HepG2 (cell line): ENCODE measurements around the gene EPM2AIP1. TPM values are rescaled to one million over a fixed set of nuclear protein-coding genes. Genes with fewer than 3 reads are reported as not detected.
A peak's percentile ranks its signal among the peaks of the same experiment; 100 is the strongest.

ENCODE experiments used
- CAMTA2 ChIP-seq: sonication (generic); formaldehyde crosslinking; IDR thresholded peaks from 2 replicates; pipeline ENCODE4 v1.4.0; 2020; ENCODE audit warnings: mild to moderate bottlenecking, missing genetic modification reagents, borderline replicate concordance
- CHCHD3 ChIP-seq: sonication (generic); formaldehyde crosslinking; IDR thresholded peaks from 2 replicates; pipeline ENCODE4 v1.8.0; 2022; ENCODE audit warnings: mild to moderate bottlenecking, missing genetic modification reagents, moderate library complexity
- PHF8 ChIP-seq: sonication (generic); formaldehyde crosslinking; IDR thresholded peaks from 2 replicates; pipeline ENCODE4 v1.5.0; 2020; ENCODE audit warnings: missing genetic modification reagents
- POLR2A ChIP-seq, 2 experiments: IDR thresholded peaks; 2 replicates each; pipeline ENCODE4 v1.6.1; 2011; ENCODE audit warnings: low read depth in 2 of 2, low read length in 2 of 2, mild to moderate bottlenecking in 1 of 2, moderate library complexity in 1 of 2; ENCODE audit not compliant: insufficient read depth in 1 of 2
- RORA ChIP-seq: sonication (generic); formaldehyde crosslinking; IDR thresholded peaks from 2 replicates; pipeline ENCODE4 v1.5.0; 2020; ENCODE audit warnings: mild to moderate bottlenecking, missing genetic modification reagents, moderate library complexity
- SRSF1 ChIP-seq: fragments of 200-400 bp; formaldehyde crosslinking; optimal IDR thresholded peaks from 2 replicates; pipeline ENCODE3; 2017; ENCODE audit warnings: mild to moderate bottlenecking, low read depth, low read length, moderate library complexity
- TRIM24 ChIP-seq: sonication (generic); formaldehyde crosslinking; IDR thresholded peaks from 2 replicates; pipeline ENCODE4 v1.8.0; 2022; ENCODE audit warnings: mild to moderate bottlenecking, missing genetic modification reagents
- YEATS2 ChIP-seq: sonication (generic); formaldehyde crosslinking; IDR thresholded peaks from 2 replicates; pipeline ENCODE4 v1.4.0; 2020; ENCODE audit warnings: missing genetic modification reagents, borderline replicate concordance
- ZBTB21 ChIP-seq: sonication (generic); formaldehyde crosslinking; IDR thresholded peaks from 2 replicates; pipeline ENCODE4 v1.4.0; 2020; ENCODE audit warnings: missing genetic modification reagents
- ZNF143 ChIP-seq: sonication (generic); formaldehyde crosslinking; IDR thresholded peaks from 2 replicates; pipeline ENCODE4 v1.4.0; 2020; ENCODE audit warnings: missing genetic modification reagents
- ZNF234 ChIP-seq: sonication (generic); formaldehyde crosslinking; conservative IDR thresholded peaks from 2 replicates; pipeline ENCODE4 v1.5.1; 2020; ENCODE audit warnings: mild to moderate bottlenecking, missing genetic modification reagents
- ZNF44 ChIP-seq: sonication (generic); formaldehyde crosslinking; IDR thresholded peaks from 2 replicates; pipeline ENCODE4 v1.5.1; 2020; ENCODE audit warnings: mild to moderate bottlenecking, missing genetic modification reagents
- ZNF549 ChIP-seq: sonication (generic); formaldehyde crosslinking; IDR thresholded peaks from 2 replicates; pipeline ENCODE4 v1.5.0; 2020; ENCODE audit warnings: missing genetic modification reagents
- ZNF772 ChIP-seq: sonication (generic); formaldehyde crosslinking; IDR thresholded peaks from 2 replicates; pipeline ENCODE4 v1.5.0; 2020; ENCODE audit warnings: mild to moderate bottlenecking, missing genetic modification reagents
- polyA plus RNA-seq, 8 experiments: library from polyadenylated mRNA; depleted of rRNA in 3 of 8; stranded (reverse) in 7 of 8; unstranded in 1 of 8; fragments of >200 nt; fragmentation: Illumina TruSeq in 4 of 8; extraction: Trizol in 4 of 8; gene quantifications; 2 replicates each; pipeline versions ENCODE4 v1.2.1 to v1.2.3, GENCODE V29; 2011 to 2016; ENCODE audit warnings: low read depth in 4 of 8, missing spikeins in 1 of 8, mixed read lengths in 1 of 8; ENCODE audit not compliant: insufficient read depth in 1 of 8
- total RNA-seq, 5 experiments: library from RNA; depleted of rRNA; stranded (reverse); fragments of >200 nt; fragmentation: Illumina TruSeq; extraction: Trizol; gene quantifications; 2 replicates each; pipeline ENCODE4 v1.2.3, GENCODE V29; 2016; ENCODE audit warnings: low read depth in 1 of 5
- TF ChIP-seq, protein P1 (sequence below): sonication (generic); formaldehyde crosslinking; IDR thresholded peaks from 2 replicates; pipeline ENCODE4 v1.5.1; 2020; ENCODE audit warnings: mild to moderate bottlenecking, missing genetic modification reagents, moderate library complexity
- TF ChIP-seq, protein P2 (sequence below): sonication (generic); formaldehyde crosslinking; IDR thresholded peaks from 2 replicates; pipeline ENCODE4 v1.4.0; 2020; ENCODE audit warnings: low read depth, mild to moderate bottlenecking, missing genetic modification reagents
- TF ChIP-seq, protein P3 (sequence below): IDR thresholded peaks from 2 replicates; pipeline ENCODE4 v1.4.0; 2020; ENCODE audit warnings: mild to moderate bottlenecking, missing genetic modification reagents
- TF ChIP-seq, protein P4 (sequence below): sonication (generic); formaldehyde crosslinking; IDR thresholded peaks from 2 replicates; pipeline ENCODE4 v1.5.1; 2020; ENCODE audit warnings: mild to moderate bottlenecking, moderate library complexity, missing genetic modification reagents

EPM2AIP1 gene
- total and polyA plus RNA-seq, 2 of the 13 experiments (the other 11 are each of a cell fraction or from before 2014, with no cell fraction given), result 10.7 to 23.0 TPM

- TF ChIP-seq ZNF772 (CRISPR knock-in tag), result no peak
- TF ChIP-seq ZNF549 (CRISPR knock-in tag), result no peak
- TF ChIP-seq, protein P1, sequence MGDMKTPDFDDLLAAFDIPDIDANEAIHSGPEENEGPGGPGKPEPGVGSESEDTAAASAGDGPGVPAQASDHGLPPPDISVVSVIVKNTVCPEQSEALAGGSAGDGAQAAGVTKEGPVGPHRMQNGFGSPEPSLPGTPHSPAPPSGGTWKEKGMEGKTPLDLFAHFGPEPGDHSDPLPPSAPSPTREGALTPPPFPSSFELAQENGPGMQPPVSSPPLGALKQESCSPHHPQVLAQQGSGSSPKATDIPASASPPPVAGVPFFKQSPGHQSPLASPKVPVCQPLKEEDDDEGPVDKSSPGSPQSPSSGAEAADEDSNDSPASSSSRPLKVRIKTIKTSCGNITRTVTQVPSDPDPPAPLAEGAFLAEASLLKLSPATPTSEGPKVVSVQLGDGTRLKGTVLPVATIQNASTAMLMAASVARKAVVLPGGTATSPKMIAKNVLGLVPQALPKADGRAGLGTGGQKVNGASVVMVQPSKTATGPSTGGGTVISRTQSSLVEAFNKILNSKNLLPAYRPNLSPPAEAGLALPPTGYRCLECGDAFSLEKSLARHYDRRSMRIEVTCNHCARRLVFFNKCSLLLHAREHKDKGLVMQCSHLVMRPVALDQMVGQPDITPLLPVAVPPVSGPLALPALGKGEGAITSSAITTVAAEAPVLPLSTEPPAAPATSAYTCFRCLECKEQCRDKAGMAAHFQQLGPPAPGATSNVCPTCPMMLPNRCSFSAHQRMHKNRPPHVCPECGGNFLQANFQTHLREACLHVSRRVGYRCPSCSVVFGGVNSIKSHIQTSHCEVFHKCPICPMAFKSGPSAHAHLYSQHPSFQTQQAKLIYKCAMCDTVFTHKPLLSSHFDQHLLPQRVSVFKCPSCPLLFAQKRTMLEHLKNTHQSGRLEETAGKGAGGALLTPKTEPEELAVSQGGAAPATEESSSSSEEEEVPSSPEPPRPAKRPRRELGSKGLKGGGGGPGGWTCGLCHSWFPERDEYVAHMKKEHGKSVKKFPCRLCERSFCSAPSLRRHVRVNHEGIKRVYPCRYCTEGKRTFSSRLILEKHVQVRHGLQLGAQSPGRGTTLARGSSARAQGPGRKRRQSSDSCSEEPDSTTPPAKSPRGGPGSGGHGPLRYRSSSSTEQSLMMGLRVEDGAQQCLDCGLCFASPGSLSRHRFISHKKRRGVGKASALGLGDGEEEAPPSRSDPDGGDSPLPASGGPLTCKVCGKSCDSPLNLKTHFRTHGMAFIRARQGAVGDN (CRISPR knock-in tag), result peak; percentile 85
- TF ChIP-seq PHF8 (CRISPR knock-in tag), result peak; percentile 59
- TF ChIP-seq, protein P2, sequence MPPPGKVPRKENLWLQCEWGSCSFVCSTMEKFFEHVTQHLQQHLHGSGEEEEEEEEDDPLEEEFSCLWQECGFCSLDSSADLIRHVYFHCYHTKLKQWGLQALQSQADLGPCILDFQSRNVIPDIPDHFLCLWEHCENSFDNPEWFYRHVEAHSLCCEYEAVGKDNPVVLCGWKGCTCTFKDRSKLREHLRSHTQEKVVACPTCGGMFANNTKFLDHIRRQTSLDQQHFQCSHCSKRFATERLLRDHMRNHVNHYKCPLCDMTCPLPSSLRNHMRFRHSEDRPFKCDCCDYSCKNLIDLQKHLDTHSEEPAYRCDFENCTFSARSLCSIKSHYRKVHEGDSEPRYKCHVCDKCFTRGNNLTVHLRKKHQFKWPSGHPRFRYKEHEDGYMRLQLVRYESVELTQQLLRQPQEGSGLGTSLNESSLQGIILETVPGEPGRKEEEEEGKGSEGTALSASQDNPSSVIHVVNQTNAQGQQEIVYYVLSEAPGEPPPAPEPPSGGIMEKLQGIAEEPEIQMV (CRISPR knock-in tag), result peak; percentile 62; the same call in 1 of the 2 replicates
- 0 out of 2 replicates have a peak, but pooled peaks have one; percentile 36 for TF ChIP-seq CAMTA2 (CRISPR knock-in tag)
- peak; percentile 94; the same call in 1 of the 2 replicates for TF ChIP-seq ZNF44 (CRISPR knock-in tag)
- TF ChIP-seq ZBTB21 (CRISPR knock-in tag), result peak; percentile 79
- TF ChIP-seq CHCHD3 (CRISPR knock-in tag), result no peak
- TF ChIP-seq POLR2A (IDR thresholded peaks at IDR 0.05; ENCODE audit: insufficient read depth in 1 of 2, low read depth in 2 of 2, low read length in 2 of 2), result peak; percentile 83 to 87
- TF ChIP-seq, protein P3, sequence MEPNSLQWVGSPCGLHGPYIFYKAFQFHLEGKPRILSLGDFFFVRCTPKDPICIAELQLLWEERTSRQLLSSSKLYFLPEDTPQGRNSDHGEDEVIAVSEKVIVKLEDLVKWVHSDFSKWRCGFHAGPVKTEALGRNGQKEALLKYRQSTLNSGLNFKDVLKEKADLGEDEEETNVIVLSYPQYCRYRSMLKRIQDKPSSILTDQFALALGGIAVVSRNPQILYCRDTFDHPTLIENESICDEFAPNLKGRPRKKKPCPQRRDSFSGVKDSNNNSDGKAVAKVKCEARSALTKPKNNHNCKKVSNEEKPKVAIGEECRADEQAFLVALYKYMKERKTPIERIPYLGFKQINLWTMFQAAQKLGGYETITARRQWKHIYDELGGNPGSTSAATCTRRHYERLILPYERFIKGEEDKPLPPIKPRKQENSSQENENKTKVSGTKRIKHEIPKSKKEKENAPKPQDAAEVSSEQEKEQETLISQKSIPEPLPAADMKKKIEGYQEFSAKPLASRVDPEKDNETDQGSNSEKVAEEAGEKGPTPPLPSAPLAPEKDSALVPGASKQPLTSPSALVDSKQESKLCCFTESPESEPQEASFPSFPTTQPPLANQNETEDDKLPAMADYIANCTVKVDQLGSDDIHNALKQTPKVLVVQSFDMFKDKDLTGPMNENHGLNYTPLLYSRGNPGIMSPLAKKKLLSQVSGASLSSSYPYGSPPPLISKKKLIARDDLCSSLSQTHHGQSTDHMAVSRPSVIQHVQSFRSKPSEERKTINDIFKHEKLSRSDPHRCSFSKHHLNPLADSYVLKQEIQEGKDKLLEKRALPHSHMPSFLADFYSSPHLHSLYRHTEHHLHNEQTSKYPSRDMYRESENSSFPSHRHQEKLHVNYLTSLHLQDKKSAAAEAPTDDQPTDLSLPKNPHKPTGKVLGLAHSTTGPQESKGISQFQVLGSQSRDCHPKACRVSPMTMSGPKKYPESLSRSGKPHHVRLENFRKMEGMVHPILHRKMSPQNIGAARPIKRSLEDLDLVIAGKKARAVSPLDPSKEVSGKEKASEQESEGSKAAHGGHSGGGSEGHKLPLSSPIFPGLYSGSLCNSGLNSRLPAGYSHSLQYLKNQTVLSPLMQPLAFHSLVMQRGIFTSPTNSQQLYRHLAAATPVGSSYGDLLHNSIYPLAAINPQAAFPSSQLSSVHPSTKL (CRISPR knock-in tag), result no peak
- TF ChIP-seq ZNF143 (CRISPR knock-in tag), result peak; percentile 39; the same call in 1 of the 2 replicates
- TF ChIP-seq ZNF234 (CRISPR knock-in tag), result no peak
- TF ChIP-seq RORA (CRISPR knock-in tag), result no peak
- TF ChIP-seq, protein P4, sequence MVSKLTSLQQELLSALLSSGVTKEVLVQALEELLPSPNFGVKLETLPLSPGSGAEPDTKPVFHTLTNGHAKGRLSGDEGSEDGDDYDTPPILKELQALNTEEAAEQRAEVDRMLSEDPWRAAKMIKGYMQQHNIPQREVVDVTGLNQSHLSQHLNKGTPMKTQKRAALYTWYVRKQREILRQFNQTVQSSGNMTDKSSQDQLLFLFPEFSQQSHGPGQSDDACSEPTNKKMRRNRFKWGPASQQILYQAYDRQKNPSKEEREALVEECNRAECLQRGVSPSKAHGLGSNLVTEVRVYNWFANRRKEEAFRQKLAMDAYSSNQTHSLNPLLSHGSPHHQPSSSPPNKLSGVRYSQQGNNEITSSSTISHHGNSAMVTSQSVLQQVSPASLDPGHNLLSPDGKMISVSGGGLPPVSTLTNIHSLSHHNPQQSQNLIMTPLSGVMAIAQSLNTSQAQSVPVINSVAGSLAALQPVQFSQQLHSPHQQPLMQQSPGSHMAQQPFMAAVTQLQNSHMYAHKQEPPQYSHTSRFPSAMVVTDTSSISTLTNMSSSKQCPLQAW (CRISPR knock-in tag), result peak; percentile 51; the same call in 1 of the 2 replicates
- no peak for TF ChIP-seq SRSF1
- peak; percentile 73 for TF ChIP-seq YEATS2 (CRISPR knock-in tag)
- TF ChIP-seq TRIM24, result no peak
Measured at GRCh38 chr3:36993326-36994283, 674 bp upstream of the EPM2AIP1 start, which contains the start of gene MLH1 (continued).
